DMS 273 (cell line): Measurements from ENCODE around the gene P4HA3.

Experiments used
- DNase-seq: peaks from one replicate; lab custom pipeline; 2025; ENCODE audit not compliant: unreplicated experiment; lab: John Stamatoyannopoulos, UW

P4HA3 gene

GRCh38 chr11:74268456-74268855 is 43.0 kb downstream of the P4HA3 start:
- DNase-seq = no peak

- DNase-seq = no peak
Measured at GRCh38 chr11:74267014-74267413, 44.4 kb downstream of the P4HA3 start.

GRCh38 chr11:74265256-74265655 is 46.2 kb downstream of the P4HA3 start:
- no peak for DNase-seq

GRCh38 chr11:74262725-74263124 is 48.7 kb downstream of the P4HA3 start:
- no peak for DNase-seq

GRCh38 chr11:74257959-74258553 is 53.4 kb downstream of the P4HA3 start:
- DNase-seq = peak; percentile 28

GRCh38 chr11:74256378-74257133 is 54.9 kb downstream of the P4HA3 start:
- DNase-seq = no peak

- DNase-seq = peak; percentile 71
Measured at GRCh38 chr11:74255741-74256375, 55.6 kb downstream of the P4HA3 start.

GRCh38 chr11:74253361-74253760 is 58.1 kb downstream of the P4HA3 start:
- DNase-seq = no peak

GRCh38 chr11:74249496-74249895 is 61.9 kb downstream of the P4HA3 start:
- DNase-seq = no peak

GRCh38 chr11:74248469-74248868 is 63.0 kb downstream of the P4HA3 start:
- no peak for DNase-seq

- DNase-seq = no peak
Measured at GRCh38 chr11:74238243-74238642, 73.2 kb downstream of the P4HA3 start.

- no peak for DNase-seq
Measured at GRCh38 chr11:74237541-74237940, 73.9 kb downstream of the P4HA3 start.

- DNase-seq = no peak
Measured at GRCh38 chr11:74235121-74235520, 76.3 kb downstream of the P4HA3 start.

GRCh38 chr11:74233683-74234082 is 77.8 kb downstream of the P4HA3 start:
- DNase-seq = no peak

GRCh38 chr11:74232311-74232950 is 79.0 kb downstream of the P4HA3 start:
- DNase-seq = no peak

- DNase-seq = peak; percentile 1
Measured at GRCh38 chr11:74226907-74227306, 84.5 kb downstream of the P4HA3 start.

- DNase-seq = no peak
Measured at GRCh38 chr11:74225565-74225964, 85.9 kb downstream of the P4HA3 start.

GRCh38 chr11:74221816-74222215 is 89.6 kb downstream of the P4HA3 start:
- DNase-seq = no peak

GRCh38 chr11:74220376-74220775 is 91.1 kb downstream of the P4HA3 start:
- DNase-seq = no peak
